Spleen (tissue), 7 donors: Measurements from ENCODE around the gene RC3H2.

ENCODE experiments used
- CTCF ChIP-seq, 11 experiments: fragments of 200-600 bp in 7 of 11; fragments of 450-650 bp in 4 of 11; sonication (generic) in 4 of 11; IDR thresholded peaks in 8 of 11; conservative IDR thresholded peaks in 3 of 11; 1 replicate in 7 of 11; 2 replicates in 4 of 11; pipeline versions ENCODE4 v1.4.0 to v1.8.0; 2016 to 2021; ENCODE audit warnings: antibody characterized with exemption in 11 of 11, inconsistent platforms in 4 of 11, mild to moderate bottlenecking in 1 of 11
- POLR2A ChIP-seq, 3 donors: fragments of 450-650 bp; IDR thresholded peaks; one replicate each; pipeline ENCODE4 v1.5.1; 2017; ENCODE audit warnings: antibody characterized with exemption in 3 of 3, mild to moderate bottlenecking in 1 of 3
- POLR2AphosphoS5 ChIP-seq, 3 donors: sonication (generic); formaldehyde crosslinking; IDR thresholded peaks; one replicate each; pipeline ENCODE4 v1.5.1; 2017; ENCODE audit warnings: antibody characterized with exemption in 3 of 3
- donor health status: DM: no; HTN: no; CAD: no; lungs with moderate emphysema.
- donor health status: DM: no; HTN: no; CAD: no.
- donor health status: DM: no; HTN: no; CAD: no.

GRCh38 chr9:122875523-122875922 lies 29.6 kb downstream of the RC3H2 start:
- TF ChIP-seq CTCF (IDR thresholded peaks at IDR 0.05 in 8 of 11, conservative IDR thresholded peaks at IDR 0.05 in 3 of 11) (no peak), POLR2A (IDR thresholded peaks at IDR 0.05) (no peak), POLR2AphosphoS5 (IDR thresholded peaks at IDR 0.05) (no peak)
